Umbilical cord (tissue), 2 donors: ENCODE results near the gene LLGL2. TPM values are rescaled to one million over a fixed set of nuclear protein-coding genes. Genes with fewer than 3 reads are reported as not detected.
A peak's percentile ranks its signal among the peaks of the same experiment; 100 is the strongest.

ENCODE experiments used
- DNase-seq: peaks from one replicate; pipeline ENCODE4 v3.0.0-alpha.2; 2015; ENCODE audit warnings: low spot score
- total RNA-seq: library from RNA; depleted of rRNA; stranded (reverse); fragments of >200 nt; gene quantifications from one replicate; pipeline ENCODE4 v1.2.3, GENCODE V29; 2014; ENCODE audit warnings: low replicate concordance; ENCODE audit not compliant: insufficient read depth

The LLGL2 gene
- total RNA-seq, 1 donor from 2014 or later: 14.7 TPM

DNA sequence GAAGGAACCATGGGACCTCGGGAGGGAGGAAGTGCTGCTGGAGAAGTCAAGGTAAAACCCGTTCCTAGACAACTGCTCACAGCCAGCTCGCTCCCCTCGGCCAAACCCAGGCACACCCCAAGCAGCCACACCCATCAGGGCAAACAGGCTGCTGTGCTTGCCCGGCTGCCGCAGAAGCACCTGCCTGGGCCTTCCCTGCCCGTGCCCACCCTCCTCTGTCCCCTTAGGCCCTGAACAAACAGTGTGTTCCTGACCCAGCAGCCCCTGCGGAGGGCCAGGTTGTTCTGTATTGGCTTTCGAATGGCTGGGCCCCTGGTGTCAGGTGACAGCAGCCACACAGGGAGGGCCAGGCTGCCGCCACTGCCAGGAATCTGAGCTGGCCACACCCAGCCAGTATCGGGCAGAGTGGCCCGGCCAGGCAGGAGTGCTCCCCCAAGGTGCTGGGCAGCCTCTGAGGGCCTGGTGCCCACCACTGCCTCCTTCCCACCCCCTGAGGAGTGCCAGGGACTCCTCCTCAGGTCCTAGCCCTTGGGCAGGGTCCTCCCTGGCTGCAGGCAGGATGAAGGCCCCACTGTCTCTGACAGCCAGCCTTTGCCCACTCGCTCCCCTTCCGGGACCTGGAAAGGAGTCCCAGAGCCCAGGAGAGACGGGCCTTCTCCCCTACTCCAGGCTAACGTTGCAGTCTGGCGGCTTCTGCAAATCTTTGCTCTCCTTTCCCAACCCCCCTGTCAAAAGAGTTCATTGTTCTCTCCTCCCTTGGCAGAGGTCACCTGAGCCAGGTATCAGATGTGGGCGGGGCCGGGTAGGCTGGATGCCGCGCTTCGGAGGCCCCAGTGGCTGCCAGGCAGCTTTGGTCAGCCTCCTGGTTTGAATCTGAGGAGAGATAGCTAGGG is 24.0 kb downstream of the LLGL2 start:
- no peak for DNase-seq

DNA sequence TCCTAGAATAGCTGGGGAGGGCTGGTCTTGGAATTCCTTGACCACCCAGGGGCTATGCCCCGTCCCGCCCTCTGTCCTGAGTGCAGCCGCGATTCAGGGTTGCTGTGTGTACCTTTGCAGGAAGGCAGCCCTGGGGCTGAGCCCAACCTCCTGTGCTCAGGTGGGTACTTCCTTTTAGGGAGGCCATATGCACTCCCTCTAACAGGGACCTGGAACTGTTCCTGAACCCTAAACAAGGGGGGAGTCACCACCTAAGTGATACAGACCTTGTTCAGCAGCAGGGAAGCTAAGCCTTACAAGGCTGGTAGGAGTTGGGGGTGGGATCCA is 24.6 kb downstream of the LLGL2 start:
- DNase-seq: no peak

DNA sequence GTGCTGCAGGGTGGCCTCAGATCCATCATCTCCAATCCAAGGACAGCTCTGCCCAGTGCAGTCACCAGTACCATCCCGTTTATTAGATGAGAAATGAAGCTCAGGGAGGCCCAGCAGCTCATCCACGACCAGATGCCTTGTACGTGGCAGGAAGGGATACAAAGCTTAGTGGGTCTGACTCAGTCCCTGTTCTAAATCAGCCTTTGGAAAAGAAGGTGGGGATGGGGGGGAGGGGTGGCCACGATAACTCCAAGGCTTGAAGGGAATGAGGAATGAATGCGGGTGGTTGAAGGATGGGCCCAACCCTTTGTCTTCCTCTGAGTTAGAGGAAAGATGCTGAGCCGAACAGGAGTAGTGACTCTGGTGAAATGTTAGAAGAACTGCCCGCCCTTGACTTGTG is 25.8 kb downstream of the LLGL2 start:
- peak; percentile 85 for DNase-seq

DNA sequence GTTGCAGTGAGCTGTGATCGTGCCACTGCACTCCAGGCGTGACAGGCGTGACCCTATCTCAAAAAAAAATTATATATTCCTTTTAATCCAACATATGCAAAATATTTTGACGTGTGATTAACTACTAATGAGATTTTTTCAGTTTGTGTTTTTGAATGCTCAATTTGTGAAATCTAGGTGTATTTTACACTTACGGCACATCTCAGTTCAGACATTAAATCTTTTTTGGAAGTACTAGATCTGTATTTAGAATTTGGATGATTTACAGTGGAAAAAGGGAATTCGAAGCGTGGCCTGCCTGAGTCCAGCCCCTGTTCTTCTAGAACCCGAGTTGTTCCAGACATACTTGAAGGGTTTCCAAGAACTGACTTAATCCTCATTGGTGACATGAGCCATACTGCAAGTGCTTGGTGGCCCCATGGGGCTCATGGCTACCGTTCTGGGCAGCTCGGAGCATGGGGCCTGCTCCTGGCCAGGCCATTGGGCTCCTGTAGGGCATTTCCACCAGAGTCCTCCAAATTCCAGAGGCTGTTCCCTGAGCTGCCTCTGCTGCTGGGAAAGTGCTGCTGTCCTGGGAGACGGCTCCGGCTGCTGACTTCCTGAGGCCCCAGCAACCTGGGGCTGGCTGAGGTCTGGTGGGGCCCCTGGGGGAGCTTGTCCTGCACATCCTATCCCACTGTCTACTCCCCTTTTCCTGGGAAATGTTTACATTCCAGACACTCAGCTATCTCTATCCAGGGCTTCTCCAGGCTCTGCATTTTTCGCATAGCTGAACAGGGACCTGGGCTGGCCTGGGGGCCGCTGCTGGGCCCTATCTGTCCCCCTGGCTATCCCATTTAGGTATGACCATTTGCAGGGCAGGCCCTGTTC is 27.2 kb downstream of the LLGL2 start:
- DNase-seq: peak; percentile 79

DNA sequence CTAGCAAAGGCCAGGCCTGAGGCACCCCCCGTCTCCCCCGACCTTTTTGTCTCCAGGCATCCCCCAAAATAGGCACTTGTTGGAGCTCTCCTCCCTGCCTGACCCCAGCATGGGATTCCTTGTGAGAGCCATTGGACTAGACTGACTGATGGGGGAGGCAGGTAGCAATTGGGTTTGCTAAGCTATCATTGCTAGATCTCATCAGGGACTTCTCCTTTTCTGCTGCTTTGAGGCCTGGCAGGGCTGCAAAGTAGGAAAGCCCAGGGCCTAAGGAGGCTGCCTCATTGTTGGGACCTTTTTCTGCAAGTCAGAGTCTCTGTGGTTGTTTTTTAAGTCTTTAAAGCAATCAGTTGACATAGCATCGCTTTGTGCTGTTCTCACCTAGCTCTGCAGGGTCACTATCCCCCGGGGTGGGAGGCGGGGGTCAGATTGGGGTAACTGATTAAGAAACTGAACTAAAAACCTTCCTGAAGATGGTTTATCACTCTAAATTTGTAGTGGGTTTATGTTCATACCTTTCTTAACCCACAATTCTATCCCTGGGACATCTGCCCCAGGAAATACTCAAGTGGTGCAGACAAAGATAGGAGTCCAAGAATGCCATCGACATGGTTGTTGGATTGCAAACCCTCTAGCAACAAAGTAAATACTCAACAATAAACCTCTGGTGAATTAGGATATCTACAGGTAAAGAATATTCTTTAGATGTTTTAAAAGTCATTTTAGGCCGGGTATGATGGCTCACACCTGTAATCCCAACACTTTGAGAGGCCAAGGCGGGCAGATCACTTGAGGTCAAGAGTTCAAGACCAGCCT is 28.0 kb downstream of the LLGL2 start:
- DNase-seq: peak; percentile 32

DNA sequence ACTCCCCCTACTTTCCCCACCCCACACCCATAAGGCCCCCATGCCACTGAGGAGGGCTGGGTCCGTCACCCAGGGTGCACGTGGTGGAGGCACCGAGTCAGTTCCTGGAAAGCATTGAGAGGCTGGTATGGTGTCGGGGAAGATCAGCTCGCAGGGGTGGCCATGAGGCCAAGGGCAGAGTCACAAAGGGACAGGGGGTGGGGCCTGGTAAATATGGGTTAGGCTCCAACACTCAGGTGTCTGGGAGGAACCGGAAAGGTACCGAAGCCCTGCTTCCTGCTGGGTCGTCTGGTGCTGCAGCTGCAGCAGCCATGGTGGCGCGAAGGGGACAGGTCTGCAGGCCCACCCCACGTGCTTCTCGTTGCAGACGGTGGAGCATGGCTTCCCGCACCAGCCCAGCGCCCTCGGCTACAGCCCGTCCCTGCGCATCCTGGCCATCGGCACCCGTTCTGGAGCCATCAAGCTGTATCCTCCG is 30.2 kb downstream of the LLGL2 start:
- DNase-seq: no peak

DNA sequence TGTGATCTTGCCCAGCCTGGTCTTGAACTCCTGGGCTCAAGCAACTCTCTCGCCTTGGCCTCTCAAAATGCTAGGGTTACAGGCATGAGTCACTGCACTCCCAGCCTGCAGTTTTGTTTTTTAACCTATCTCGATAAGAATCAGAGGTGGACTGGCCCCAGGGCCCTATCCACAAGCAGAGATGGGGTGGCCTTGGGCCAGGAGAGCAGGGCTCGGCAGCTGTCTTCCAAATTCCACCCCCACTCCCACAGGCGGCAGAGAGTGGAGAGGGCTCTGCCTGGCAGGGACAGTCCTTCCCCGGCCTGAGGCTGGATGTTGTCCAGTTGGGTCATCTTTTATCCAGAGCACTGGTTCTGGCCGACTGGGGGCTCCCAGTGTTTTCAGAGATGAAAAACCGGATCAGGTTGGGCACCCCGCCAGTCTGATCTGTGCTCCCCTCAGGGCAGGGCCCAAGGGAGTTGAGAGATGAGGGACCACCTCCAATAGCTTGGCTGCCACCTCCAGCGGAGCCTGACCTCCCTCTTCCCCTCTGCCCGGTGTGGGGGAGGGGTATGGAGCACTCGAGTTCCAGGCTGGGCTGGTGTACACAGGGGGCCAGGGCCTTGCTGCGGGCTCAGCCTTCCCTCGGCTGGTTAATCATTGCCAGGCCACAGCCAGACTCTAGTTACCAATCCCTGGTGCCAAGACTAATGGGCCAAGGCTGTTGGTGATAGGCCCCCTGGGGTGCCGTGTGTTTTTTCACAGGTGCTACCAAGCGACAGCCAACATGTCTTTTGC is 31.8 kb downstream of the LLGL2 start:
- peak; percentile 59 for DNase-seq

DNA sequence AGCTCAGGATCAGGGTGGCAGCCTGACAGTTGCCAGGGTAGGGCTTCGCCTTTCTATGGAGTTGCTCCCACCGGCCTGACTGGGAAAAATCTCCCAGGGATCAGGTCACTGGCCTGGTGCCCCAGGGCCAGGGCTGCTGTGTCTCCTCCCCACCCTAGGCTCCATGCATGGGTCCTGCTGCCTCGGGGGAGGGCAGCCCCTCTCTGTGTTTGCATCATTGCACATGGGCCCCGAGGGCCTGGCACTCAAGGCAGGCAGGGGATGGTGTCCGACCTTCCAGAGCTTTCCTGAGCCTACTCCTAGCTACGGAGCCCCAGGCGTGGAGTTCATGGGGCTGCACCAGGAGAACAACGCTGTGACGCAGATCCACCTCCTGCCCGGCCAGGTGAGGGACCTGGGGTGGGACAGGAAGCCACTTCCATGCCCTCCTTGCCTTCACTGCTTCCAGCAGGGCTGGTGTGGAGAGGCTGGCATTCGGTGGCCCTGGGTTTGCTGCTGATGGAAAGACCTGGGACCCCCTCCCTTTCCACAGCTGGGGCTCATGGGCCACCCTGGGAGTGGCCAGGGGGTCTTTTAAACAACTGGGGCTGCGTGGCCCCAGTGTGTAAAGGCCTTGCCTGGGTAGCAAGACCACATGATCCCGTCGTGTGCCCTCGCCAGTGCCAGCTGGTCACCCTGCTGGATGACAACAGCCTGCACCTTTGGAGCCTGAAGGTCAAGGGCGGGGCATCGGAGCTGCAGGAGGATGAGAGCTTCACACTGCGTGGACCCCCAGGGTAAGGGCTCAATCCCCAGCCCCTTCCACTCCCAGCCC is 32.6 kb downstream of the LLGL2 start:
- no peak for DNase-seq

DNA sequence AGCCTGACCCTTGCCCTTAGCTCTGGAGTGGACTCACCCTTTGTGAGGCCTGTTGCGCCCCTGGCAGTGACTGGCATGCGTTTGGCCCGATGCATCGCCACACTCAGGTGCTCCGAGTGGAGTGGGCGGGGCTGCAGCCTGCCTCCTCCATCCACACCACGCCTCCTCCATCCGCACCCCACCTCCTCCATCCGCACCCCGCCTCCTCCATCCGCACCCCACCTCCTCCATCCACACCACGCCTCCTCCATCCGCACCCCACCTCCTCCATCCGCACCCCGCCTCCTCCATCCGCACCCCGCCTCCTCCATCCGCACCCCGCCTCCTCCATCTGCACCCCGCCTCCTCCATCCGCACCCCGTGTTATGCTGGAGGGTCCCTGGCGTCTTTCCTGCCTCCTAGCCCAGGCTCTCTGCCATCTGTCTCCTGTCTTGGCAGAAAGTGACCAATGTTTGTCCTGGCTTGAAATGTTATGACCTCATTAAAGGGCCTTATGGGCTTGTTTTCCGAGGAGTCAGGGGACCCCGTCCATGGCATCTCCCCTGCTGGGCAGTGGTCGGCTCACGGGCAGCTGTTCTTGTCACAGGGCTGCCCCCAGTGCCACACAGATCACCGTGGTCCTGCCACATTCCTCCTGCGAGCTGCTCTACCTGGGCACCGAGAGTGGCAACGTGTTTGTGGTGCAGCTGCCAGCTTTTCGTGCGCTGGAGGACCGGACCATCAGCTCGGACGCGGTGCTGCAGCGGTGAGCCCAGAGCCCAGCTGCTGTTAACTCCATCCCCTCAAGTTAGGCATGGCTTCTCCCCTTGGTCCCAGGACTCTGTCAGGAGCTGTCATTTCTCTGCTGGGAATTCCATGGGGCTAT is 33.4 kb downstream of the LLGL2 start:
- no peak for DNase-seq

DNA sequence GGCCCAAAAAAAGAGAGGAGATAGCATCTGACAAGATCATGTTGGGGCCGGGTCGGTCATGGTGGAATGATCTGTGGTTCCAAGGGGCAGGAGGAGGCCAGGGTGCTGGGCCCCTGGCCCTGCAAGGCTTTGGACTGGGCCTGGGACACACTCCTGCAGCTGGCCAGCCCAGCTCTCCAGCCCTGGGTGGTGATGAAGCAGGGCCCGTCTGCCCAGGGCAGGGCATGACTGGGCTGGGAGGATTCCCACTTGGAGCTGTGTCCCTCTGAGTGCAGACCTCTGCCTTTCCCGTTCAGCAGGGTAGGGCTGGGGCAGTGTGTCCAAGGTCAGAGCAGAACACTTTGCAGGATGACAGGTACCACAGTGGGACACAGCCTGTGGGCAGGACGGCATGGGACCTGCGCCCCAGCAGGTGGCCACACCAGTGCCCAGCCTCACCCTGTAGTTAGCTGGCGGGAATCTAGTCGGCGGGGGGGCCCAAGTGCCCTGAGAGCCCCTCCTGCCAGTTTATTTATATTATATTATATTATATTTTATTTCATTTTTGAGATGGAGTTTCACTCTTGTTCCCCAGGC is 34.5 kb downstream of the LLGL2 start:
- no peak for DNase-seq

DNA sequence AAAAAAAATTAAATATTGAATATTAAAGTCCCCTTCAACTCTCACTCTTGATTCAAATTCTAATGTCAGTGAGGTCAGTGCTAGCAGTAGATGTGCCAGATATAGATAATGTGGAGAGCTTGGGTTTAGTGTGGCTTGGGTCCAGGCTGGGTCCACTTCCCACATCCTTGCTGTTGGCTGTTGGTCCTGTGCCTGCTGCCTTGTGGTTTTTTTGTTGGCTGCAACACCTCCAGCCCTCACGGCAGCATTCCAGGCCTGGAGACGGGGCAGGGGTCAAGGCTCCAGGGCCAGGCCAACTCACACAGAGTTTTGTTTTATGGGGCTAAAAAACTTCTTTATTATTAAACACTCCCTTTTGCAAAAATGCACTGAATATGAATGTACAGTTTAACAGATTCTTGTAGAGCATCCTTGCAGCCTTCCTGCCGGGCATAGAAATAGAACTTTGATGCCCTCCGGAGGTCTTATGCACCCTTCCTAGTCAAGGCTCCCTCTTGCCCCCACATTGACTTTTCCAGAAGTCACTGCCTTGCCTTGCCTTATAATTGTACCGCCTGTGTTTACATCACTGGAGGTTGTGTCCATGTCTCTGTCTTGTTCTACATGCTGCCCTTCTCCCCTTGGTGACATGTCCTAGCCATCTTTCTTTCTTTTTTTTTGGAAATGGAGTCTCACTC is 36.6 kb downstream of the LLGL2 start:
- no peak for DNase-seq

DNA sequence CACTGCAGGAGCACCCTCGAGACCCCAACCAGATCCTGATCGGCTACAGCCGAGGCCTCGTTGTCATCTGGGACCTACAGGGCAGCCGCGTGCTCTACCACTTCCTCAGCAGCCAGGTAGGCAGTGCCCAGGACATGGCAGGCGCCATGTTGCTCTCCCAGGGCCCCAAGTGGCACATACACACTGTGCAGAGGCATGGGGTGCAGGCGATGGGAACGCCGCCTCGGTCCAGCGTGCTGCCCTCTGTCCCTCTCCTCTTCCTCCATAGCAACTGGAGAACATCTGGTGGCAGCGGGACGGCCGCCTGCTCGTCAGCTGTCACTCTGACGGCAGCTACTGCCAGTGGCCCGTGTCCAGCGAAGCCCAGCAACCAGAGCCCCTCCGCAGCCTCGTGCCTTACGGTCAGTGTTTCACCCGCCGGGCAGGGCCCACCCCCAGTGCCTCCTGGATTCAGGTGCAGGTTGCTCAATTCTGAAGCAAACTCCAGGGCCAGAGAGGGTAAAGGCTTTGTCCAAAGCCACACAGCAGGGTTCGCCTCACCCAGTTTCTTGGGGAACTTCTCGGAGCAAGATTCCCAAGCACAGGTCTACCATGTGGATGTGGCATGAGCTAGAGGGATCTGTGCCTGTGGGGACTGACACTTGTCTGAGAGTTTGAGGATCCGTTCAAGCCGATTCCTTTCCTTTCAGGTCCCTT is 37.7 kb downstream of the LLGL2 start:
- DNase-seq: no peak

DNA sequence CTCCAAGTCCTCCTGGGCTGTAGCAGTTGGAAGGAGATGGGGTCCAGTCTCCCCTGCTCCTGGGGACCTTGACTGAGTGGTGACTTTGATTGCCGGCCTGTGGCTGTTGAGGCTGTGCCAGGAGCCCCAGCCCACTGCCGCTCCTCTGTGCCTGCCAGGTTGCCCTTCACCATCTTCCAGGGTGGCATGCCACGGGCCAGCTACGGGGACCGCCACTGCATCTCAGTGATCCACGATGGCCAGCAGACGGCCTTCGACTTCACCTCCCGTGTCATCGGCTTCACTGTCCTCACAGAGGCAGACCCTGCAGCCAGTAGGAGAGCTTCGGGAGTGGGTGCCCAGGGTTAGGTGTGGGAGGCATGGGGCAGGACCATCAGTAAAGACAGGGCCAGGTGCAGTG is 38.7 kb downstream of the LLGL2 start:
- DNase-seq: no peak

DNA sequence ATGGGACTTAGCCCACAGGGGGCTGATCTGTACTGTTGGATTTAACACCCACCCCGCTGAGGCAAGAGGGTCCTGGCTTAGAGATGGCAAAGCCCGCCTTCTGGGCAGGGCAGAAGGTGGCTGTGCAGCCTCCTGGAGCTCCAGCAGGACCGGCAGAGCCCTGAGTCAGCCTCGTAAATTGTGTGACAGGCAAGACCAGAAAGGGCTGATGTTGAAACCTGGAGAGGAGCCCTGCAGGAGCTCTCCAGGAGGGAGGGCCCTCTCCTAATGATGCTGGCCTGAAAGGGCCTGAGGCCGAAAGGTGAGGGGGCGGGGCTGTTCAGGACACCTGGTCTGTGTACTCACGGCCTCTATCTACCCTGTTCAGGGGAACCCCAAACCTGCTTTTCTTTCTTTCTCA is 39.6 kb downstream of the LLGL2 start:
- DNase-seq: peak; percentile 50

DNA sequence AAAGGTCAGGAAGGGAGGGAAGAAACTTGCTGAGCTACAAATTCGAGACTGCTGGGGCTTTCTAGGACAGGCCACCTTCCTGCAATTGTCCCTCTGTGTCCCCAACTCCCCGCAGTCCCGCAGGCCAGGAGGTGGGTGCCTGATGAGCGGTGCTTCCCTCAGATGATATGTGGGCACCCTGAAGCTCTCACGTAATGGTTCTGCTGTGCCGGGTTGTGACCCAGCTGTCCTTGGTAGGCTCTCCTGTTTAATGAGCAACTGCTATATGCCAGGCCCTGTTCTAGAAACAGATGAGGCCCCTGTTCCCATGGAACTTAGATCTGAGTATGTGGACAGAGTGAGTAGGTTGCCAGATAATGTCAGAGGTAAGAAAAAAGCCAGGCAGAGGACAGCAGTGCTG is 40.1 kb downstream of the LLGL2 start:
- no peak for DNase-seq

DNA sequence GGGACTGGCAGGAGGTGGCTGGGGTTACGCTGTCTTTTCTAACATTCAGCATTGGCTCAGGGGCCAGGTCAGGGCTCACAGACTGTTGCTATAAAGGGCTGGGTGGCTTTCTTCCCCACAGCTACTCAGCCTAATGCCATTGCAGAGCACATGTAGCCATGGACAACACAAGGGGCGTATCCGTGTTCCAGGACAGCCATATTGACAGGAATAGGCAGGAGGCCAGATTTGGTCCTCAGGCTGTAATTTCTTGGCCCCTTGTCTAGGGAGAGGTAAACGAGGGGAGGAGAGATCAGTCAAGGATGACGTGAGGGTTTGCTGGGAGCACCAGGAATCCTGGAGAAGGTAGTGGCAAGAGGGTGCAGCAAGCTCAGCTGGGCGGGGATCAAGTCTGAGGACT is 40.9 kb downstream of the LLGL2 start:
- DNase-seq: no peak

DNA sequence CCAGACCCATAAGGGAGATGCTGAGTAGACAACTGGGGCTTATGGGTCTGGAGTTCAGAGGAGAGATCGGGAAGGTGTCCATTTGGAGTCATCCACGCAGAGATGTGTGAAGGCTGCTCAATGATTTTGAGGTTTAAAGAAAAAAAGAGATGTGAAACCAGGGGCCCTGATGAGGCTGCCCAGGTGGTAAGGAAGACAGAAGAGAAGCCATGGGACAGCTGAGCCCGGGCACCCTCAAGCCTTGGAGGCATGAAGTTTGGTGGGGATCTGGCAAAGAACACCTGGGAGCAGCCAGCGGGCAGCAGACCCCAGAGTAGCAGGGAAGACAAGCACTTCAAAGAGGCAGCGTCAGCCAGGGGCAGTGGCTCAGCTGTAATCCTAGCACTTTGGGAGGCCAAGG is 41.3 kb downstream of the LLGL2 start:
- DNase-seq: no peak
